ENCODE data around the gene CAPZB. TPM values are rescaled to one million over a fixed set of nuclear protein-coding genes. Genes with fewer than 3 reads are reported as not detected.

CAPZB gene
- total and polyA plus RNA-seq, 2 donors (not counting 3 experiments of a cell fraction or from before 2014, with no cell fraction given): 196 to 347 TPM

DNA sequence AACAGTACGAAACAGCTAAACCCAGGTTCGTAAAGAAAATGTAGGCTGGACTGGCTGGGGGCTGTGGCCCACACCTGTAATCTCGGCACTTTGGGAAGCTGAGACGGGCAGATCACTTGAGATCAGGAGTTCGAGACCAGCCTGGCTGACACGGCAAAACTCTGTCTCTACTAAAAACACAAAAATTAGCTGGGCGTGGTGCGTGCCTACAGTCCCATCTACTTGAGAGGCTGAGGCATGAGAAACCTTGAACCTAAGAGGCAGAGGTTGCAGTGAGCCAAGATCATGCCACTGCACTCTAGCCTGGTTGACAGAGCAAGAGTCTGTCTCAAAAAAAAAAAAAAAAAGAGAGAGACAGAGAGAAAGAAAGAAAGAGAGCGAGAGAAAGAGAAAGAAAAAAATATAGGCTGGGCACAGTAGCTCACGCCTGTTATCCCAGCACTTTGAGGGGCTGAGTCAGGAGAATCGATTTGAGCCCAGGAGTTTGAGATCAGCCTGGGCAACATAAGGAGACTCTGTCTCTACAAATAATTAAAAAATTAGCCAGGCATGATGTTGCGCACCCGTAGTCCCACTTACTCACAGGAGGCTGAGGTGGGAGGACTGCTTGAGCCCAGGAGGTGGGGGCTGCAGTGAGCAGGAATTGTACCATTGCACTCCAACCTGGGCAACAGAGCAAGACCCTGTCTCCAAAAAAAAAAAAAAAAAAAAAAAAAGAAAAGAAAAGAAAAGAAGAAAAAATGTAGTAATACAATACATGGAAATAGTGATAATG lies 35.7 kb downstream of the CAPZB start:
- Histone ChIP-seq H3K9me3 (replicated peaks; ENCODE audit: control insufficient read depth, insufficient read depth, low read length) (no peaks in the 10 kb centered on the region), H2AFZ (ENCODE audit: low read depth, low read length) (no peak overlapping the region), H3K27ac (ENCODE audit: insufficient read depth, low read depth, low read length) (peak overlapping the region; percentile 68), H3K36me3 (ENCODE audit: control insufficient read depth in 2 of 2, extremely low read depth in 1 of 2, insufficient read depth in 2 of 2, low read length in 2 of 2) (no peaks in the 10 kb centered on the region), H3K4me3 (replicated peaks in 1 of 3; ENCODE audit: insufficient read depth in 1 of 3, low read depth in 1 of 3, low read length in 3 of 3) (no peak overlapping the region), H3K4me1 (ENCODE audit: control insufficient read depth, extremely low read depth, insufficient read depth, low read length) (peaks cover 50% of the 10 kb centered on the region), H3K9me1 (replicated peaks; ENCODE audit: control insufficient read depth, extremely low read depth, insufficient read depth, low read length) (no peaks in the 10 kb centered on the region), H3K4me2 (ENCODE audit: insufficient read depth, low read length) (peak overlapping the region; percentile 23), H3K79me2 (ENCODE audit: control insufficient read depth, insufficient read depth, low read length) (peaks cover 85% of the 10 kb centered on the region), H3K9ac (replicated peaks; ENCODE audit: extremely low read depth, insufficient read depth, low read length) (no peak overlapping the region), H4K20me1 (replicated peaks; ENCODE audit: control insufficient read depth, extremely low read depth, insufficient read depth, low read length) (peaks cover 7% of the 10 kb centered on the region), H3K27me3 (ENCODE audit: control insufficient read depth in 2 of 2, insufficient read depth in 2 of 2, low read length in 2 of 2) (no peaks in the 10 kb centered on the region)
- DNase-seq (ENCODE audit: low read depth, low spot score) (no peak), FAIRE-seq (peak; percentile 42)
- dilution Hi-C loops (cut with MboI; ENCODE audit: extremely low pct_ligation_motif_present, low sequenced_read_pairs): no loop called here
- CTCF ChIA-PET: interaction anchor here (0.7 to 1.4 kb wide), 6 partner anchors 19 to 147 kb away, joined by 3 to 4 read pairs (median 4); a partner anchor contains a TSS
- intact Hi-C loops (cut with micrococcal nuclease): no loop called here
- POLR2A ChIA-PET: interaction anchor here (0.7 to 1.3 kb wide), 2 partner anchors 12 to 30 kb away, joined by 3 to 6 read pairs; no protein-coding TSS in a partner anchor
- TF ChIP-seq EZH2 (IDR thresholded peaks at IDR 0.05; ENCODE audit: borderline replicate concordance, low read depth, low read length, severe bottlenecking): no peak
- BruUV-seq (replicated peaks): no TSS peak

DNA sequence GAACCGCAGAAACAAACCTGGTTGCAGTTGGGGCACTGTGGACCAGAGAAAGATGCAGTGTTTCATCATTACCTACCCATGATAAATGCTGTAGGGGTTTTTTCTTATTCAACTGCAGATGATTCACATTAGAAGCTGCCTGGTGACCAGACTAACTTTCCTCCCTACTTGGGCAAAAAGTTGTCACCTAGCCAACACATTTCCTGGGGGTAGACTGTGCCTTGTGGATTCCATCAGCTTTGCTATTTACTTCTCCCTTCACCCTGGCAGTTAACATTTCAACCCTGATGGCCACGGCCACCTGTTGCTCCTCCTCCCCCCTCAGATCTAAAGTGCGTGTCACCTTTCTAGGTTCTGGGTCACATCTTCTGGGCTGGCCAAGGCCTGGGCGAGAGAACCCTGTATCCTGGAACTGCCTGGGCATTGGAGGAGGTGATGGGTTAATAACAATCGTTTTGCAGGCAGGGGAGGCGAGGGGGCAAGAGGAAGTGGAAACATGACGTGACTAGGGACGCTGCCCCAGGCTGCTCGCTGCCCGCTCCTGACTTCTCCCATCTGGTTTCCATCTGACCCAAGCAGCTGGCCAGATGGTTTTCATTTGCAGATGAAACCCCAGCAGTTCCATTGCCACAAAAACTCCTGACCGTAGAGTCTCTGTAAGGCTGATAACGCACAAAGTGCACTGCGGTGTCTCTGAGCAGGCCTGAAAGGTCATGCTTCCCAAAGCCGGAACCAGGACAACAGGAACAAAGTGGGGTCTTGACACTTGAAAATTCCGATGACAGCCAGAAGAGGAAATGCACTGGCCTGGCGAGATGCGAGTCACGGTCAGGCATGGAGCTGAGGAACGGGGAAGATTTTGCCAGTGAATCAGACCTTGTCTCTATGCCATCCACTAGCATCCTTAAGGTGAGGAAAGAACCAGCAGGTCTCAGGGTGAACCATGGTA lies 36.6 kb downstream of the CAPZB start:
- CTCF ChIA-PET: interaction anchor here (0.7 to 1.4 kb wide), 5 partner anchors 18 to 148 kb away, joined by 3 to 4 read pairs (median 3); a partner anchor contains a TSS
- H3K27ac ChIP-seq (ENCODE audit: insufficient read depth, low read depth, low read length): peak overlapping the region; percentile 68
- DNase-seq (ENCODE audit: low read depth, low spot score) (peak; percentile 66), FAIRE-seq (peak; percentile 79)
- no peaks in the 10 kb centered on the region for H3K9me3 ChIP-seq (replicated peaks; ENCODE audit: control insufficient read depth, insufficient read depth, low read length)
- no TSS peak for BruUV-seq (replicated peaks)
- POLR2A ChIA-PET: interaction anchor here (1.3 kb wide), 1 partner anchor 11 kb away, joined by 3 read pairs; no protein-coding TSS in a partner anchor
- peaks cover 84% of the 10 kb centered on the region for H3K79me2 ChIP-seq (ENCODE audit: control insufficient read depth, insufficient read depth, low read length)
- peaks cover 3% of the 10 kb centered on the region for H4K20me1 ChIP-seq (replicated peaks; ENCODE audit: control insufficient read depth, extremely low read depth, insufficient read depth, low read length)
- peak overlapping the region; percentile 25 for H3K9ac ChIP-seq (replicated peaks; ENCODE audit: extremely low read depth, insufficient read depth, low read length)
- H3K4me2 ChIP-seq (ENCODE audit: insufficient read depth, low read length): peak overlapping the region; percentile 23
- intact Hi-C loops (cut with micrococcal nuclease): no loop called here
- no peaks in the 10 kb centered on the region for H3K27me3 ChIP-seq (ENCODE audit: control insufficient read depth in 2 of 2, insufficient read depth in 2 of 2, low read length in 2 of 2)
- H3K4me1 ChIP-seq (ENCODE audit: control insufficient read depth, extremely low read depth, insufficient read depth, low read length): peaks cover 44% of the 10 kb centered on the region
- no peaks in the 10 kb centered on the region for H3K36me3 ChIP-seq (ENCODE audit: control insufficient read depth in 2 of 2, extremely low read depth in 1 of 2, insufficient read depth in 2 of 2, low read length in 2 of 2)
- no peak overlapping the region for H3K4me3 ChIP-seq (replicated peaks in 1 of 3; ENCODE audit: insufficient read depth in 1 of 3, low read depth in 1 of 3, low read length in 3 of 3)
- H2AFZ ChIP-seq (ENCODE audit: low read depth, low read length): no peak overlapping the region
- dilution Hi-C loops (cut with MboI; ENCODE audit: extremely low pct_ligation_motif_present, low sequenced_read_pairs): no loop called here
- TF ChIP-seq FOS (IDR thresholded peaks at IDR 0.05; ENCODE audit: borderline replicate concordance, insufficient read depth, low read length) (no peak), POLR2AphosphoS5 (IDR thresholded peaks at IDR 0.05; ENCODE audit: insufficient read depth, low read depth, low read length) (no peak), EZH2 (IDR thresholded peaks at IDR 0.05; ENCODE audit: borderline replicate concordance, low read depth, low read length, severe bottlenecking) (no peak), POLR2A (IDR thresholded peaks at IDR 0.05; ENCODE audit: low read depth, low read length) (no peak), MYC (IDR thresholded peaks at IDR 0.05; ENCODE audit: low read depth, low read length) (no peak)
- H3K9me1 ChIP-seq (replicated peaks; ENCODE audit: control insufficient read depth, extremely low read depth, insufficient read depth, low read length): no peaks in the 10 kb centered on the region
